Skin epidermis (tissue), 12 donors: ENCODE results near the gene FOSL2.
A peak's percentile ranks its signal among the peaks of the same experiment; 100 is the strongest.

Experiments
- H3K27ac ChIP-seq, 21 experiments: fragments of 200-600 bp; sonication (generic) in 11 of 21; one replicate each; pipeline ENCODE4 v1.5.0; 2020; ENCODE audit warnings: mild to moderate bottlenecking in 3 of 21, inconsistent platforms in 2 of 21, moderate library complexity in 2 of 21
- H3K4me3 ChIP-seq, 7 experiments: fragments of 200-600 bp; sonication (generic) in 2 of 7; one replicate each; pipeline ENCODE4 v1.5.0; 2020; ENCODE audit warnings: inconsistent platforms in 2 of 7, mild to moderate bottlenecking in 2 of 7, moderate library complexity in 1 of 7

The FOSL2 gene

DNA sequence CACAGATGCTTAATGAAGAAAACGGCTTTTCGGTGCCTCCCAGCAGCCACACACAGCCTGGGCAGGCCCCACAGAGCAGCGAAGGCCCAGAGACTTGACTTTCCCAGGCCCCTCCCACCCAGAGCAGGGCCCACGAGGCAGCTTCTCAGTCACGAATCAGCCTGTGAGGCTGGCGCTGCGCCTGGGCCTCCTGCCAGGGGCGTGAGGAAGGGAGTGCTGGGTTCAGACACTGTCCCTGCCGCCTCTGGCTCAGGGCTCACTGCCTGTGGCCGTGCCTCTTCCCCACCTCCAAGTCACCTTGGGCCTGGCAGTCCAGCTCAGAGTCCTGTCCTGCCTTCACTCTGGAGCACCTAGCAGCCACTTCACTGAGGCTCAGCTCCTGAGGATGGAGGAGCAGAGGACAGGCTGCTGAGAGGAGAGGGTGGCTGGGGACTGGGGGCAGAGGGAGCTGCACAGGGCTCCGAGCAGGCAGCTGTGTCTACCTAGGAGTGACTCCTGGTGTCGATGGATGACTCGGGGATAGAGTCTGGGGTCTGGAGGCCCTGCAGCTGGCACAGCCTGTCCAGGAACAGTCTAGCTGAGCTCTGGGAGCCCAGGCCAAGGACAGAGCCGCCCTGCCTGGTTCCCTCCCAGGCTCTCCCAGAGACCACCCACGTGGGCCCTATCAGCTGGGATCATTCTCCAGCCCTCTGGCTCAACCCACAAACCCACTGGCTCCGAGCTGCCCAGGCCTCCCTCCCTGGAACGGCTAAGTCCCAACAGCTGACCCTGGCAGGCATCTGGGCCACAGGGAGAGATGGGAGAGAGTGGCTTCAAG, 36.4 kb upstream of the FOSL2 start:
- no peak overlapping the region for H3K4me3 ChIP-seq
- peak overlapping the region in 20 of 21 experiments; percentile 1 to 88 (median 76) for H3K27ac ChIP-seq

DNA sequence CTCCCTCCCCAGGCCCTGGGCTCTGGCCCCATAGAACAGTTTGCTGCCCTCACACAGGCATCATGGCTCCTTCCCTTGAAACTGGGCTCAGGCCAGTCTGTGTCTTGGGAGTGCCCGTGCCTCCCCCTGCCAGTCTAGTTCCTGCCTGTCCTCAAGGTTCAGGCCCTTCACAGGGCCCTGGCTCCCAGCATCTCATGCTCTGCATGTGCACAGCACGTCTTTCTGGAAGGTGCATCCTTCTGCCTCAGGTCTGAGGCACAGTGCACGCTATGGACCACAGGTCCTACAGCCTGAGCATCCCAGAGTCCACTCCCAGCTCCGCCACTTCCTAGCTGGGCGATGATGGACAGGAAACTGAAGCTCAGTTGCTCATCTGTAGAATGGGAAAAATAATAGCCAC, 35.6 kb upstream of the FOSL2 start:
- Histone ChIP-seq H3K4me3 (no peak overlapping the region), H3K27ac (peak overlapping the region in 19 of 21 experiments; percentile 1 to 88 (median 76))

DNA sequence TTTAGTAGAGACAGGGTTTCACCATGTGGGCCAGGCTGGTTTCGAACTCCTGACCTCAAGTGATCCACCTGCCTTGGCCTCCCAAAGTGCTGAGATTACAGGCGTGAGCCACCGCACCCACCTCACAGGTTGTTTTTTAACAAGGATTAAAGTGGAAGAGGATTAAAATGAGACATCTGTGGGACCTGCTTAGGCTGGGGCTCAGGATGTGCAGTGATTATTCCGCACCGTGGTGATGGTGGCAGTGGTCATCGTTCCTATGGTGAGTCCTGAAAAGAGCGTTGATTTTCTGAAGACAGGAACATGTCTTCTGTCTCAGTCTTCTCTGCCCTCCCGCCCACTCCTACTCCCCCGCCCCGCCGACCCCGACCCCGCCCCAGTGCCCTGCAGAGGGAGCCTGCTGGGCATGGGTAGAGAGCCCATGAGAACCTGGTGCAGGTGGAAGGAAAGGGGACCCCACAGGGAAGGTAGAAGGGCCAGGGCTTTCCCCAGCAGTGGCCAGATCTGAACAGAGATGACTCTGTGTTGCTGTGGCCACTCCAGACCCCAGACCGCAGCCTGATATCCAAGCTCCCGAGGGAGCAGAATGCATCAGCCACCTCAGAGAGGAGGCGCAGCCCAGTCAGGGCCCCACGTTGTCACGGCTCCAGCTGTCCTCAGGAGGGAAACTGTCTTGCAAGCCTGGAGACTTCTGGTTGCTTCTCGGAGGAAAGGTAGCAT, 34.5 kb upstream of the FOSL2 start:
- H3K27ac ChIP-seq, result peak overlapping the region in 14 of 21 experiments; percentile 41 to 89 (median 70)
- no peak overlapping the region for H3K4me3 ChIP-seq

DNA sequence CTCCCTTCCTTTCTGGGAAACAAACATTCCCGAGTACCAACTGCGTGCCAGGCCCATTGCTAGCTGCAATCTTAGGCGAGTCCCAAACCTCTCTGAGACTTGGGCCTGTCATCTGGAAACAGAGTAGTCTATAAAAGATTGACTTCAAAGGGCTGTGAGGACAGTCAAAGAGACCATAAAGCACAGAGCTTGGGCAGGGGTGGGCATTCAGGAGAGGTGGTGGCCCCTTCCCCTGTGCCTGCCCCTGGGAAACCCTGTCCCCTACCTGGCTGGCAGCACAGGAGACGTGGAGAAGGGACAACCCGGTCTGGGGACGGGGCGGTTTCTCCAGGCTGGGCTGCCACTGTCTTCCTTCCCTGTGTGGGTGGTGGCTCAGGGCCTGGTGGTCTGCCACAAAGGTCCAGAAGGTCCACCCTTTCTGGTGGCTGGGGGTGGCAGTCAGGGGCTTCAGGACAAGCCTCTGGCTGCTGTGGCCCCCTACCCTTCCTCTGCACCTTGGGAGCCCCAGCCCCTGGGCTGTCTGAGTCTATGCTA, 33.9 kb upstream of the FOSL2 start:
- Histone ChIP-seq H3K4me3 (no peak overlapping the region), H3K27ac (peak overlapping the region in 19 of 21 experiments; percentile 35 to 89 (median 67))

DNA sequence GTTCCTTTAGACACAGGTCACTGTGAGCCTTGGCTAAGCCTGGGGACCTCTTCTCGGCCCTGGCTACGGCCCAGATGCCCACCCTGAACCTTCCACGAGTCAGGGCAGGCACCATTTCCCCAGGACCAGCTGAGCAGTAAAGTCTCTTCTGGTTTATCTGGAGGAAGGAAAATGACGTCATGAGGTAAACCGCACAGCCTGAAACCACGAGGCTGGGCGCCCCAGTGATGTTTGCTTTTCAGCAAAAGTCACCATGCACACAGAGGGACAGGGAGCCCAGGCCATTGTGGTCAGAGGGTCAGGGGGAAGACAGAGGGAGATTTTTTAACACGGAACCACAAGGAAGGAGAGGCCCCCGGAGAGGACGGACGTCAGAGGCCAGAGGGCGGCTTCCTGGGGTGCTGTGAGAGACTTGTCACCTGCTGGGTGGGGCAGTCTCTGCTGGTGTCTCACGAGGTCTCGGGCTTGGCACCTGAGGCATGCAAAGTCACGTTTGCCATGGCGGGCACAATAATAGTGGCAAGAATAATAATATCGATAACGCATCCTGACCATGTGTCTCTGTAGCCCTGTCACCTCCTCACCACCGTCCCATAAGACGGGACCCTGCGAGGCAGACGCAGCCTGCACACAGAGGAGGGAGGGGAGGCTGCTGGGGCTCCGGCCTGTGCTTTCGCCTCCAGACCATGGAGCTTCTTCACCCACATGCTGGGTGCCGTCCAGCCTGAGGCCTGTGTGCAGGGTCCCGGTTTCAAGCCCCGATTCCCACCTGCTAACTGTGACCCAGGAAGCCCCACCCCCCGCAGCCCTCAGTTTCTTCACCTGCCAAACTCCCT, 33.2 kb upstream of the FOSL2 start:
- Histone ChIP-seq H3K4me3 (peak overlapping the region in 1 of 7 experiments; percentile 2), H3K27ac (peak overlapping the region in 20 of 21 experiments; percentile 40 to 89 (median 67))

DNA sequence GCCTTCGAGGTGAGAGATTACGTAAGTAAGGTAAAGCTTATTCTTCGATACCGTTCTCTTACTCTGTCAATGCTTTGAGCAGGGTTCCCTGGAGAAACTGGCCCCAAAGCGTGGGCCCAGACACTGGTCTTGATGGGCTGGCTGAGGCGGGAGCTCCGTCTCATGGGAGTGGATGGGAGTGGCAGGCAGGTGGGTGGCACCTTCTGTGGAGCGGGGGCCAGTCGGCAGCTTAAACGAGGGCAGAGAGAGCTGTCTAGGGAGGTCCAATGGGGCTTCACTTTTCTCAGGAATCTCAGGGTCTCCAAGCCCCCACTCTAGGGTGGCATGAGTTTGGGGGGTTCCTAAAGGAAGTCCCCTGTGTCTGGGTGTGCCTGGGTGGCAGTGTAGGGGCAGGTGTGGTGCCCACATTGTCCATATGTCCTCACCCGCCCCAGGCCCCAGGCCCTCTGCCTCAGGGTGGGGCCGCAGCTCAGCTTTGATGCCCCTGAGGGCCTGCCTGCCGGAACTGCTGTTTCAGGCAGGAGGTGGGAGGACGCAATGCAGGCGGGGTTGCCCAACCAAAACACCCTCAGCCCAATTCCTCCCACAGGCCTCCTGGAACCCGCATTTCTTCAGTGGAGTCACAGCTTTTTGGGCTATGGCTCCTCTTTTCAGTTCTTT, 32.5 kb upstream of the FOSL2 start:
- Histone ChIP-seq H3K27ac (peak overlapping the region in 19 of 21 experiments; percentile 14 to 89 (median 67)), H3K4me3 (no peak overlapping the region)

DNA sequence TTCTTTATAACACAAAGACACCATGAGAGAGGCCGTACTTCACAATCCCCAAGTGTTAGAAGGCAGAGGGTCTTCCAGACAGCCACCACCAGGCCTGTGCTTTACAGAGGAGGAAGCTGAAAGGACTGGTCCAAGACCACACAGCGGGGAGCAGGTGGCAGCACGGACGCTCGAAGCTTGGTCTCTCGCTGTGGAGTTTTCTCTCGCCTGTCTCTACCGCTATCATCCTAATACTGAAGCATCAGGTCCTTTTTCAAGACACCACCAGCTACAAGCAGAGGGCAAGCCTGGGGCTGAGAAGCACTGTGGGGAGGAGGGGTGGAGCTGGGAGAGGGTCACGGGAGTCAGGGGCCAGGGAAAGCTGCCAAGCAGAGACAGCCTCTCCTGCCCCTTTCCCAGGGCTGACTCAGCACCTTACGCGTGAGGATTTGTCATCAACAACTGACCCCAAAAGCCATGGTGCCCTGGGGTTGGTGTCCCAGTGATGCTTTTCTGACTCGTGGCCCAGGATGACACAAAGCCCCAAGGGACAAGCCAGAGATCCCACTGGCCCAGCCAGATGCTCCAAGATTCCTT, 31.9 kb upstream of the FOSL2 start:
- Histone ChIP-seq H3K4me3 (no peak overlapping the region), H3K27ac (peak overlapping the region in 17 of 21 experiments; percentile 14 to 89 (median 66))

DNA sequence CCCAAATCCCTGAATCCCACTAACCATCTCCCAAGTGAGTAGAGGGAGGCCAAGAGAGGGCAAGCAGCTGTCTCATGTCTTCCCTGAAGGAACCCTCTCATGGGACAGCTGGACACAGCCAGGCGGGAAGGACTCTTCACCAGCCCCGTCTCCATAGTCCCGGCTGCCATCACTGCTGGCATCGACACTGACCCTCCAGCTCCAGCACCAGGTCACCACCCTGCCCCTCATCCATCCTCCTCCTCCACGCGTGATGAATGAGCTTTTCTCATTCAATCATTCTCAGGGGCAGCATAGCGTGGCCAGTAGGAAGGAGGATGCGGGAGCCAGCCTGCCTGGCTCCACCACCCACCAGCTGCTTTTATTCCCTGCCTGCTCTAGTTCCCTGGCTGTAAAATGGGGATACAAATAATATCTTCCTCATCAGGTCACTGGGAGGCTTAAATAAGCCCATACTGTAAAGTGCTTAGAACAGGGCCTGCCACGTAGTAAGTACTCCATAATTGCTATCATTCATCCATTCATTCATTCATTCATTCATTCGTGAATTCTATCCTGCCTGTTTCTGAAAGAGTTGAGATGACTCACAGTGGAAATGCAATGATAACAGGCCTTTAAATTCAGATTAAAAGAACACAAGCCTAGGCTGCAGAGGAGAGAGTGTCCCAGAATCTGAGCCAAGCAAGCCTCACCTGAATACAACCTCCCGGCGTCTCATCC, 30.5 kb upstream of the FOSL2 start:
- no peak overlapping the region for H3K4me3 ChIP-seq

DNA sequence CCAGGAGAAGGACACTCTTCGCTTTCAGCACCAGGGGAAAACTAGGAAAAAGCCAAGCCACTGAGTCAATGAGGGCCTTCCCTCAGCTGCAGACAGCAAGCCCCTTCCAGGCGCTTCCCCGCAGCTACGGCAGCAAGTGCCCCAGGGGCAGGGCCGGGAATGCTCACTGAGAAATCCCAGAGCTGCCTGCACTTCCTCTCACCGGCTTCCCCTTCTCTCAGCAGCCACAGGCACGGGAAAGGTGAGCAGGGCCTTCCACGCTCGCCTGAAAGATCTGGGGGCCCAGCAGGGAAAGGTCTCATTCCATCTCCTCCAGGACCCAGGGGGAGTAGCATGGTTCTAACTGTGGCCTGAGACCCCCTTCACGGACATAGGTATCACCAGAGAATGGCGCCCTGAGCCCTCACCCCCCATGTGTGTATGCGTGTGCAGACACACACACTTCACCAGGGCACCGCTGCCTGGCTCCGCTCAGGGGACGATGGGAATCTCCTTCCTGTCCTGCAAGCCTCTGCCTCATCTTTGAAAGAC, 29.6 kb upstream of the FOSL2 start:
- no peak overlapping the region for H3K4me3 ChIP-seq

More for the DNA sequence above, 30.5 kb upstream of the FOSL2 start:
- no peak overlapping the region for H3K27ac ChIP-seq

DNA sequence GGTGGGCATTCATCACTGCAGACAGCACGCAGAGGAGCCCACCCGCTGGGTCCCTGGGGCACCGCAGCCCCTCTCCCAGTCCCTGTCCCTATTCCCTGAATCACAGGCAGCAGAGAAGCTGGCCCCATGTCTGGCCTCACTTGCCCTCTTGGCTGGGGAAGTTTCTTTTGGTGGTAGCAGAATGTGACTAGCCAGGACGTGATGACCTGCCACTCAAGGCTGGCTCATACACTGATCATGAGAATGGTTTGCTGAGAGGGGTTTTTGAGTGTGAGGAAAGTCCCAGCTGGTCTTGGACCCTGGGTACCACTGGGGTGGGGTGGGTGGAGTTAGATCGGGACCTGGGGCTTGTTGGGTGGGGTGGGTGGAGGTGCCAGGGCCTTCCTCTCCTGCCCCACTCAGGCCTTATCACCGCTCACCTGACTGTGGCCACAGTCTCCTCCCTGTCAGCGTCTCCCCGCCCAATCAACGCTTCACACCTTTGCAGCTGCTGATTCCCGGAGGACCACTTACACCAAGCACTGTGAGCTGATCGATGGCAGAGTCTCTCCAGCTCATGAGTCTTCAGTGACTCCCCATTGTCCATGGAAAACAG, 28.9 kb upstream of the FOSL2 start:
- Histone ChIP-seq H3K27ac (no peak overlapping the region), H3K4me3 (no peak overlapping the region)

More for the DNA sequence above, 29.6 kb upstream of the FOSL2 start:
- H3K27ac ChIP-seq, result no peak overlapping the region

DNA sequence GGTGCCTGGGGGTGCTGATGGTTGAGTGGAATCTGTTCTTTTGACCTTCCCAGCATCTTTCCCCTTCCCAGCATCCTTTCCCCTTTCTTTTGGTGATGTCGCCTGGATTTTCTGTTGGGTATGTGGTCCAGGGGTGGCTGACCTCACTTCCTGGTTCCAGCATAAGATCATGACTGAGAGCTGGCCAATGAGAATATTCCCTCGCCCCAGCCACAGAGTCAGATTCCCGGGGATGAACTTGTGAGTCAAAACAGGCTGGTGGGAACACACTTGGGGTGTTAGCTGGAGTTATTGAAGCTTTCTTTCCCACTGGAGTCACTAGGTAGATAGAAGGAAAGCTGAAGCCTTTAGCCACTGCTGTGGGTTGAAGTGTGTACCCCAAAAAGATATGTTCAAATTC, 28.0 kb upstream of the FOSL2 start:
- Histone ChIP-seq H3K4me3 (no peak overlapping the region), H3K27ac (peak overlapping the region in 2 of 21 experiments; percentile 24 to 30)

DNA sequence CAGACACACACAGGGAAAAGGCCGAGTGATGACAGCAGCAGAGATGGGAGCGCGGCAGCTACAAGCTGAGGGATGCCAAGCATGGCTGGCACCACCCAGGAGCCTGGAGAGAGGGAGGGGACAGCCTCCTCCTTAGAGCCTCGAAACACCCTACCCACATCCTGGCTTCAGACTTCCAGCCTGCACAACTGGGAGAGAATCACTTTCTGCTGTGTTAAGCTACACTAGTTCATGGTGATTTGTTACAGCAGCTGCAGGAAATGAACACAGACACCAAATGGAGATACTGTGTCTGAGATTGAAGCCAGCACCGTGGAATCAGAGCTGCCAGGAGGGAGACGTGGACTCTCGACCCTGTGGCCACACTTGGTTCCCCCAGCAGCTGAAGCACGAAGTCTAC, 27.5 kb upstream of the FOSL2 start:
- Histone ChIP-seq H3K27ac (peak overlapping the region in 2 of 21 experiments; percentile 24 to 30), H3K4me3 (no peak overlapping the region)

DNA sequence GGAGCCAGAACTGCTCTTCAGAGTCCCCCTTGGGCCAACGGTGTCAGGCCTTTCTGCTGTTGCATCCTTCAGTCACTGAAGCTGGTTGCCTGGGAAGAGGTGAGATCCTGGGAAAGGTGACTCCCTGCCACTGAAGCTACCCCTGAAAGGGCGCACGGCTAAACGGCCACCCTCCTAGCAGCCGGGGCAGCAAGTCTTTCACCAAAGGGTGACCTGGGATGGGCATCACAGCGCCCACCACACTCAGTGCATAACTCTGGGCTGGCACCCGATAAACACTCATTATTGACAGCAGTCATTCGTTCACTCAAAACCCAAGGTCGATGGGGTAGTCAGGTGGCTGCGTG, 26.5 kb upstream of the FOSL2 start:
- Histone ChIP-seq H3K4me3 (no peak overlapping the region), H3K27ac (peak overlapping the region in 14 of 21 experiments; percentile 7 to 82 (median 45))

DNA sequence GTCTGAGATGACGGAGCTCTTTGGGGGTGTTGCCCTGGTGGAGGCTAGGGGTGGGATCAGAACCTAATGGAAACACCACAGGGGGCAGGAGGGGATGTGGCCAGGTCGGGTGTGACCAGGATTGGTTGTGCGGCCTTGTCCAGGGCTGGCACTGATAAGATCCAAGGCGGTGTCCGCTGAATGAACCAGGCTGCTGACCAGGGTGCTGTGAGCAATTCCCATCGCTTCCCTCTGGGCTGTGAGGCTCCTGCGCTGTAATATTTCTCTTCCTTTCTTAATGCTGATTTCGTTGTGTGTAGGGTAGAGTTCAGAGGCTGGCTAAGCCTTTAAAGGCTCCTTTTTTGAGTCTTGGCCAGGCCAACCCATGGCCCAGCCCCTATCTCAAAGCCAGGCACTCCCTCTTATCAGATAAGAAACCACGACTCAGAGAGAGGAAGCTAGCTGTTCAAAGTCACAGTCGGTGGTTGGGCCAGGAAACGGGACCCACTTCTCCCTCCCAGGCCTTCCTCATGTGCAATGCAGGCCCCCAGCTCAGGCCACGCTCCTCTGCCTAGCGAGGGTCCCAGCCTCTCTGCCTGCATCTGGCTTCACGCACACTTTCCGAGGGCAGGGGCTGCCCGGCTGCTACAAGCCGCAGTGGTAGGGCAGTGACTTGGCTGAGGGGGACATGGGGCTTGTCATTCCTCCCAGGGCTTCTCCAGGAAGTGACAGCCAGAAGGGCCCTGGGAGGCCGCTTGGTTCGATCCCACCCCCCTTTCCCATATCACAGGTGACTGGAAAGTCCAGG, 26.0 kb upstream of the FOSL2 start:
- H3K27ac ChIP-seq, result peak overlapping the region in 14 of 21 experiments; percentile 7 to 82 (median 45)
- no peak overlapping the region for H3K4me3 ChIP-seq

DNA sequence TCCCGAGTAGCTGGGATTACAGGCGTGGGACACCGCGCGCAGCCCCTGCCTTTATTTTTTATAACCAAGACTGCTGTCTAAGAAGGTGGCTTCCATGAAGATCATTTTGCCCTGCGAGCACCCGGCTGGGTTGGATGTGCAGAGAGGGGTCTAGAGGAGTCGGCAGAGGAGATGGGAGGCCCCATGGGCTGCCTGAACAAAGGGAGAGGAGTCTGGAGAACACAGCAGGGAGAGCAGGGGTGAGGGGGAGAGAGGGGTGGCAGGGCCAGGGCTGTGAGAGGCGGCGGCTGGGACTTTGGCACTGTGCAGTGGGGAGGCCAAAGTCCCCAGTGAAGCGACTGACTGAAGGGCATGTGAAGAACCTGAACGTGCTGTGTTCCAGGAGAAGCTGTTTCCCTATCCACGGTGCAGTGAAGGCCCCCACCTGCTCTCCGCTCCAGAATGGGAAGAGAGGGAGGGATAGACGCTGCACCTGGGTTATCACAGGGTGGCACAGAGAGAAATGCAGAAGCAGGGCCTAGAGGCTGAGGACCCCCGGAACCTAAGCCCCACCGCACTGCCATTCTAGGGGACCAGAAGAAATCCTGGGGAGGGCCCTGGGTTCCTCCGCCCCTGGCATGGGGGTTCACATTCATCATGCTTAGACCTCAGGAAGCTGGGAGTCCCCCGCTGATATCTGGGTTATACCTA, 24.8 kb upstream of the FOSL2 start:
- H3K27ac ChIP-seq, result peak overlapping the region in 1 of 21 experiments; percentile 31
- H3K4me3 ChIP-seq, result no peak overlapping the region

DNA sequence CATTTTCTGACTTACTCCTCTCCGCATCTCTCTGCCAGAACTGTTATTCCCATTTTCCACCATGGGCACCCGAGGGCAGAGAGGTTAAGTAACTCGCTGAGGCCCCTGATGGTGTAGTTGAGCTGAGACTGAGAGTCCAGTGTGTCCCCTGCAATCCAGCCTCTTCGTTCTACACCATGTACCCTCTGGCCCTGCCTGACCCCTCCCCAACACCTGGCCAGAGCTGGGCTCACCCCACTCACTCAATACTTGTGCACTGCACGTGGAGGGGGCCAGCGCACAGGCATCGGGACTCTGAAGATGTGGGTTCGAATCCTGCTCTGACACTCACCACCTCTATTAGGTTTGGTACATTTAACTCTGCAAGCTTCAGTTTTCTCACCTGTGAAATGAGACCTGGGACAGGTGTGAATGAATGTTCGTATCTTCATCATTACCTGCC, 24.3 kb upstream of the FOSL2 start:
- Histone ChIP-seq H3K27ac (no peak overlapping the region), H3K4me3 (no peak overlapping the region)
